DMS 273 treated with DMSO at 0.1 percent for 48 hours (cell line): Measurements from ENCODE around the gene MBP.

Experiments
- DNase-seq: peaks from one replicate; lab custom pipeline; 2025; lab: John Stamatoyannopoulos, UW

Gene MBP

GRCh38 chr18:77114415-77115191 is 18.0 kb downstream of the MBP start:
- DNase-seq = no peak

DNA sequence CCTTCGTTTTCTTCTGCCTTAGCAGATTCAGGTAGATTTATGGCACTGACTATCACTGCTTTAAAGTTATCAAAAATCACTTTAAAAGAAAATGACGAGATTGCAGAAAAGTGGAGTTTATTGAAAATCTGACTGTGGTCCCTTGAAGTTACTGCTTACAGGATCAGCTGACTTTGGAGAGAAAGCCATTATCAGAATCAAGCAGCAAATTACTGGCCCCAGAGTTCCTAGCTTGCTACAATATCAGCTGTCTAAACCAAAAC is 18.5 kb downstream of the MBP start:
- DNase-seq = no peak

GRCh38 chr18:77113361-77114151 is 19.0 kb downstream of the MBP start:
- DNase-seq = no peak

- no peak for DNase-seq
Observed at GRCh38 chr18:77112747-77113092, 19.9 kb downstream of the MBP start.

DNA sequence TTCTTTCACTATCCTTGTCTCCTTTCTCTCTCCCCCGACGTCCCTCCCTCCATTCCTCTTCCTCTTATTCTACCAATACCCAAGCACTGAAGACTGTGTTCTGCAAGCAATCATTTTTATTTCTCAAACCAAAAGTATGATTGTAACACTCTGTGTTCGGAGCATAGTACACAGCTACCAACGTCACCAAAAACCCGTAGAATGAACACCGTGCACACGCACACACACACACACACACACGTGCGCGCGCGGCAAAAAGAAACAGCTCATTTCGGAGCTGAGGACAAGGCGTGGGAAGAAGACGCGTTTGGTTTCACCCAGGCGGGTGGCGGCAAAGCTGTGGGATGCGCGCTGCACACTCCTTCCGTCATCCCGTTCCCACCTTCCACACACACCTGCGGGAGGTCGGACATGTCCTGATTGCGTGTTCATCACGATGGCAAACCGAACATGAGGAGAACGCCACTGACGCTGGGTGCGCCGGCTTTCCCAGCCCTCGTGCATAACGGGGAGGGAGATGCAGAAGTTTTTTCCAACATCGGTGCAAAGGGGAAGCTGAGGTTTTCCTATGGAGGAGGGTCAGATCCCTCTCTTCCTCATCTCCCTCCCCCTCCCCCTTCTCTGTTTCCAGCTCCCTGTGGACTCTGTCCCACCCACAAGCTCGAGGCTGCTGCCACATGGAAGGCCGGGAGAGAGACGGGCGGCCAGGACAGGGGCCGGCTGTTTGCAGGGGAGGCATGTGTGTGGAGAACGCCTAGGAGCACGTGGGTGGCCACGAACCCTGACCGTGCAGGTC is 20.4 kb downstream of the MBP start:
- no peak for DNase-seq

DNA sequence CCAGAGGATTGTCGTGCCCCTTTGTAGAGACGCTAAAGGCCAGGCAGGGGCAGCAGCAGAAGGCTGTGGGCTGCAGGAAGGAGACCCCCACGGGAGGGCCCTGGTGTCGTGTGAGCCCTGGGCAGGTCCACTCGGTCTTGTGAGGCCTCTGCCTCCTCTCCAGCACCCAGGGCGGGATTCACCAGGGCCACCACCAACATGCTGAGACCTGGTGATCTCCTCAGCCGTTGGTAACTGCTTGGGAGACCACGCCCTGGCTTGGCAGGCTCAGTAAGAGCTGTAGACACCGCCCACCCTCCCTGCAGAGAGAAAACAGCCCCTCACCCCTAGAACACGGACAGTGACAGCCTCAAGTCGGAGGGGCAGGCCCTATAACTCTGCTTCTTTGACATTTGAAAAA is 21.1 kb downstream of the MBP start:
- no peak for DNase-seq

- no peak for DNase-seq
Observed at GRCh38 chr18:77110936-77111335, 21.6 kb downstream of the MBP start.

DNA sequence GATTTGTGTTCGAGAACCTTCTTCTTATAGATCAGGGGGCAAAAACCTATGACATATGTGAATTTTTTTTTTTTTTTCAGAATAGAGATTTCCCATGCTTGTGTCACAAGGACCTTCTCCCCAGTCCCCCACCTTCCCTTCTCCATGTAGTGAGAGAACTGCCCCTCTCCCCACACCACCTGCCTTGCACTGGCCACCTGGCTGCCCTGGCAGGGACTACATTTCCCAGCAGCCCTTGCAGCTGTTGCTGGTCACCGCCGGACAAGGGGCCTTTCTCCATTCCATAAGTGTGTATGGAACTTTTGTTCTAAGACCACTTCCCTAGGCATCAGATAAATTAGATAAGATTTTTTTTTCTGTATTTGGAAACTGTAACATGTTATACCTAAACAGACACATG is 22.2 kb downstream of the MBP start:
- DNase-seq = no peak

GRCh38 chr18:77109648-77110019 is 22.9 kb downstream of the MBP start:
- DNase-seq = no peak

DNA sequence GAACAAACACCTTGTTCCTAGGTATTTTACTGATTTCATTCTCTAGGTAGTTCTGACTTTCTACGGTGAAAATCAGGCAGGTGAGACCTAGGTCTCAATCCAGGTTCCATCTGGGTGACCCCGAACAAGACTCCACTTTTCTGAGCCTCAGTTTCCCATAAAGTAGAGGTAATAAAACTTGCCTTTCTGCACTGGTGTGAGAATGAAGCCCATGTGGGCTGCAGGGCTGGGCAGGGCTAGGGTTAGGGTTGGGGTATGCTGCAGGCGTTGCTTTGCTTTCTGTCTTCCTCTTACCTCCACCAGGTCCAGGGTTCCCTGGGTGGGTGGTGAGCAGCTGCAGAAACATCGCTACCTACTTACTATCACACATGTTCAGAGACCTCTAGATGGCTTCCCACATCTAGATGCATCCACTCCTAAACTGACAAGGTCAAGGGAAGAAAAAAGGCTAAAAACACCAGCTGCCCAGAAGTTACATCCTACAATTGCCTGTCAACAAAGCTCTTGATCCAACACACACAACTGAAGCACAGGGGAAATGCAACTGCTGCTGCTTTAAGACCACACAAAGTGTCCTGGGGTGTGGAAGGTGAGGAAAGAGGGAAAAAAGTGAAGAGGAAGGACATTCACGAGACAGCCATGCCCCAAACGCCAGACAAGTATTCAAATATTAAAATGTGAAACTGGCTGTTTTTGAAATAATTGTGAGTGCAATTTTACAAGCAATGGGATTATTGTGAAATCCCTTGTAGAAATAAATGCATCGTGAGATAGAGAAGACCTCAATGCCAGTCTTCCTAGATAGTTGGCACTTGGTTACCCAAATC is 23.5 kb downstream of the MBP start:
- DNase-seq = no peak

DNA sequence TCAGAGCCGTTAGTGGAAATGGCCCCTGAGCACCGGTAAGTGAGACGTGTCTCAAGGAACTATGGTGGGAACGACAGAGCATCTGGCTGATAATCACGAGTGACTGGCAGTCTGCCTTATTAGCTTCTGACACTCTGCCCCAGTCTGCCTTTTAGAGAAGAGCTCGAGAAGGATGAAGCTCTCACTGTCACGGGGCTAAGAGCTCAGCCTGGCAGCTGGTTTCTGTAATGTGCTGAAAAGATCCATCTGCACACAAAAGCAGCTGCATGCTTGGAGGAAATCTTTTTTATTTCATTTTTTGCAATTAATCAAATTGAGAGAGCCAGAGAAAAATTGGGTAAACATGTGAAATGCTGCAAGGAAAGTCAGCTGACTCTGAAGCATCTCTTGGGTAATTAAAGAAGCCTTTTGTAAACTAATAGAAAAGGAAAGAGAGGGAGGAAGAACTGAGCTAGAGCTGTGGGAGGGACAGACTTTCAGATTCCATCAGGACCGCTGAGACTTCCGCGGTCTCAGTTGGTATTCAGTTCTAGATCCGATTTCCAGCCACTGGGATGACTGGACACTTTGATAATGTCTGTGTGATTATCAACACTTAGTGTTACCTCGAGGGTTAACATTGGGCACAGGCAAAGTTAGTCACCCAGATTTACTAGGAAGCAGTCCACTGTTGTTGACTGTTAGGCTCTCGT is 24.4 kb downstream of the MBP start:
- peak; percentile 10 for DNase-seq

DNA sequence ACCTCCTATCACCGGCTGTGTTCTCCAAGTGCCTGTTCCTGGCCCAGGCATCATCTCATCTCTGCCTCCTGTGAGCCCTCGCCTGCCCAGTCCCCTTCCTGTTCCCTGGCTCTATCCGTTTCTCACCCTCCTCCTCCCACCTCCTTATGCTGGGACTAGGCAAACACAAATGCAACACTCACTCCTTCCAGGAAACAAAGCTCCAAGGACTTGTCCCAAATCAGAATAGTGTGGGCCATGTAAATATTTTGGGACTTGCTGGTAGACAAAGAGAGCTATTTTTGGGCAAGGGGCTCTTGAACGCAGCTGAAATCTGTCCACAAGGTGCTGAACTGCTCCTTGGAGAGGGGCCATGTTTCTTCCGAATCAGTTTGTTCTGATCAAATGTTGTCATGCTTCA is 25.3 kb downstream of the MBP start:
- DNase-seq = no peak

DNA sequence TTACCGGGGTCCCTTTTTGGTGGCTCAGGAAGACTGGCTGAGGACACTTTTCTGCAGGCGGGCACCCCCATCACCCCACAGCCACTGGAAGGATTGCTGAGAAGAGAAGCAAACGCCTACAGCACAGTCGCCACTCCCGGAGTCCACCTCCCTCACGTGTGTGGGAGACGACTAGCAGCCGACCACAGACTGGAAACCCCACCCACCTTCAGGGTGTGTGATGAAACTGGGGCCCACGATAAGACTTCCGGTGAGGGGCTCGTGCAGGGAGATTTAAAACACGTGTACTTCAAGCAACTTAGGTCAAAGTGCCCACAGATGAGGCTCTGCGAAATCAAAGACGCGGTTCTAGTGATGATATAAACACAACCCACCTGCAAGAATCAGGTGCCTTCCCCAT is 26.3 kb downstream of the MBP start:
- DNase-seq = no peak

- no peak for DNase-seq
Observed at GRCh38 chr18:77105680-77106079, 26.9 kb downstream of the MBP start.

GRCh38 chr18:77105028-77105427 is 27.6 kb downstream of the MBP start:
- DNase-seq = no peak

GRCh38 chr18:77103991-77104531 is 28.5 kb downstream of the MBP start:
- no peak for DNase-seq

- DNase-seq = no peak
Observed at GRCh38 chr18:77103187-77103850, 29.3 kb downstream of the MBP start.

GRCh38 chr18:77102259-77103040 is 30.1 kb downstream of the MBP start:
- no peak for DNase-seq

GRCh38 chr18:77101410-77102258 is 30.9 kb downstream of the MBP start:
- DNase-seq = no peak
